SU-DHL-6 (cell line): ENCODE data around the gene COL25A1.

Source experiments
- CTCF ChIP-seq: fragments of 200-600 bp; sonication (generic); IDR thresholded peaks from one replicate; pipeline ENCODE4 v1.5.1; 2017; ENCODE audit warnings: antibody characterized with exemption, mild to moderate bottlenecking, low read length, moderate library complexity; ENCODE audit not compliant: insufficient read depth, poor library complexity, severe bottlenecking
- EZH2phosphoT487 ChIP-seq: fragments of 200-600 bp; sonication (generic), shearing (Covaris generic); conservative IDR thresholded peaks from 2 replicates; pipeline ENCODE4 v1.6.1; 2018; ENCODE audit warnings: mild to moderate bottlenecking, antibody characterized with exemption, low read length, moderate library complexity, mixed read lengths

GRCh38 chr4:109298279-109299010, 4.0 kb downstream of the COL25A1 start:
- no peak for TF ChIP-seq CTCF
- TF ChIP-seq EZH2phosphoT487: no peak
